Measurements from ENCODE around the gene WWTR1. TPM values are rescaled to one million over a fixed set of nuclear protein-coding genes. Genes with fewer than 3 reads are reported as not detected.

Gene WWTR1
- total RNA-seq, 1 experiment from 2014 or later = 24.4 TPM

- Mint-ChIP-seq H3K4me1 (peaks cover 13 to 20% of the 10 kb centered on the region in 2 experiments), H3K4me3 (no peak overlapping the region)
- H3K4me1 ChIP-seq (ENCODE audit: insufficient read depth, low read length) = no peaks in the 10 kb centered on the region; the same call in 1 of the 2 replicates
Measured at GRCh38 chr3:149610351-149611105, 47.3 kb downstream of the WWTR1 start.

More at GRCh38 chr3:149610351-149611105, 47.3 kb downstream of the WWTR1 start:
- DNase-seq = no peak
- no peaks in the 10 kb centered on the region; the same call in 1 of the 2 replicates for H3K79me2 ChIP-seq (ENCODE audit: insufficient read depth, low read length)
- Mint-ChIP-seq H3K27me3 (ENCODE audit: low read depth) (no peaks in the 10 kb centered on the region), H3K9me3 (no peaks in the 10 kb centered on the region), H3K36me3 (ENCODE audit: insufficient read depth in 1 of 3, low read depth in 3 of 3) (no peaks in the 10 kb centered on the region), H3K27ac (peak overlapping the region in 1 of 3 experiments; percentile 35; a peak in 2 of 7 replicates)
- no peaks in the 10 kb centered on the region; the same call in 1 of the 2 replicates for H3K27me3 ChIP-seq (ENCODE audit: insufficient read depth, low read length)
- H4K8ac ChIP-seq (replicated peaks; ENCODE audit: insufficient read length, low read depth, low read length) = no peak overlapping the region
- no peak overlapping the region for H2BK12ac ChIP-seq (ENCODE audit: insufficient read length, low read depth, low read length)
- no peak for TF ChIP-seq CTCF (conservative IDR thresholded peaks at IDR 0.05)
- H3K4me2 ChIP-seq (ENCODE audit: insufficient read depth, insufficient read length, low read length) = no peak overlapping the region
- H4K91ac ChIP-seq (ENCODE audit: insufficient read length, low read depth, low read length) = no peak overlapping the region
- H4K20me1 ChIP-seq (ENCODE audit: control insufficient read depth, insufficient read depth, insufficient read length) = no peaks in the 10 kb centered on the region
- H2BK5ac ChIP-seq (ENCODE audit: insufficient read length, low read length) = no peak overlapping the region
- no peak overlapping the region for H2AFZ ChIP-seq (ENCODE audit: low read length)
- H3K9me3 ChIP-seq (ENCODE audit: control insufficient read depth, low read depth, low read length) = no peaks in the 10 kb centered on the region
- no peak overlapping the region for H4K5ac ChIP-seq (ENCODE audit: insufficient read length, low read depth, low read length)
- H2BK120ac ChIP-seq (ENCODE audit: low read depth, low read length, poor library complexity, severe bottlenecking) = no peak overlapping the region
- H2BK15ac ChIP-seq (ENCODE audit: low read depth, low read length) = no peak overlapping the region
- H3K23ac ChIP-seq (ENCODE audit: insufficient read length, low read depth, low read length) = no peak overlapping the region
- no peak overlapping the region for H3K14ac ChIP-seq (ENCODE audit: insufficient read depth, low read length)
- no peak overlapping the region for H3K4ac ChIP-seq (ENCODE audit: low read depth, low read length)
- WGBS (ENCODE audit: extremely low coverage, insufficient read length, low lambda C conversion rate) = no CpG with 5 or more reads among the region's 6 CpGs
- no peaks in the 10 kb centered on the region for H3K79me1 ChIP-seq (ENCODE audit: insufficient read depth, low read depth, low read length, poor library complexity, severe bottlenecking)
- no peak overlapping the region for H3K18ac ChIP-seq (ENCODE audit: insufficient read length, low read depth, low read length)
- no peak overlapping the region for H3K56ac ChIP-seq (ENCODE audit: insufficient read length, low read depth, low read length)
- H2AK5ac ChIP-seq (ENCODE audit: insufficient read length, low read length) = no peak overlapping the region
- H2BK20ac ChIP-seq (ENCODE audit: low read depth, low read length, poor library complexity, severe bottlenecking) = no peak overlapping the region
- H3T11ph ChIP-seq (ENCODE audit: low read length) = no peak overlapping the region
- H3K9ac ChIP-seq (ENCODE audit: extremely low read depth, insufficient read length, low read length) = no peak overlapping the region
- H3K27ac ChIP-seq (ENCODE audit: insufficient read length, low read depth, low read length) = no peak overlapping the region
- no peaks in the 10 kb centered on the region for H3K23me2 ChIP-seq (ENCODE audit: insufficient read length, low read depth, low read length, poor library complexity, severe bottlenecking)
